Right atrium auricular region (tissue), 2 donors: Measurements from ENCODE around the gene DIAPH1. TPM values are rescaled to one million over a fixed set of nuclear protein-coding genes. Genes with fewer than 3 reads are reported as not detected.
A peak's percentile ranks its signal among the peaks of the same experiment; 100 is the strongest.

ENCODE experiments used
- DNase-seq: peaks from one replicate; pipeline ENCODE4 v3.0.0-alpha.2; 2019; ENCODE audit warnings: low spot score
- H3K27ac ChIP-seq, 2 donors: fragments of 200-600 bp; sonication (generic); 1 replicate in 1 of 2; 2 replicates in 1 of 2; pipeline ENCODE4 v1.5.1; 2016 to 2019
- H3K27me3 ChIP-seq, 2 donors: fragments of 200-600 bp; sonication (generic); one replicate each; pipeline versions ENCODE4 v1.5.1 to v1.6.0; 2017 to 2019
- H3K36me3 ChIP-seq: fragments of 200-600 bp; sonication (generic); one replicate; pipeline ENCODE4 v1.5.1; 2016
- H3K4me1 ChIP-seq, 2 donors: fragments of 200-600 bp; sonication (generic); one replicate each; pipeline versions ENCODE4 v1.5.1 to v1.6.0; 2017 to 2019
- H3K4me3 ChIP-seq, 2 donors: fragments of 200-600 bp; sonication (generic); 1 replicate in 1 of 2; 2 replicates in 1 of 2; pipeline ENCODE4 v1.5.1; 2017 to 2019; ENCODE audit warnings: mild to moderate bottlenecking in 1 of 2, moderate library complexity in 1 of 2
- H3K9me3 ChIP-seq, 2 donors: fragments of 200-600 bp; sonication (generic); one replicate each; pipeline ENCODE4 v1.5.1; 2019
- total RNA-seq, 2 donors: library from RNA; depleted of rRNA; stranded (reverse); fragments of >200 nt; gene quantifications; one replicate each; pipeline ENCODE4 v1.1.0, GENCODE V29; 2016
- TF ChIP-seq, protein P1 (sequence below), 2 donors: fragments of 200-600 bp; sonication (generic); IDR thresholded peaks; one replicate each; pipeline ENCODE4 v1.5.1; 2019; ENCODE audit warnings: antibody characterized with exemption in 2 of 2

The DIAPH1 gene
- total RNA-seq, 2 donors from 2014 or later, result 18.7 to 82.7 TPM

GRCh38 chr5:141559461-141559860, 59.3 kb downstream of the DIAPH1 start:
- H3K9me3 ChIP-seq, result no peaks in the 10 kb centered on the region

DNA sequence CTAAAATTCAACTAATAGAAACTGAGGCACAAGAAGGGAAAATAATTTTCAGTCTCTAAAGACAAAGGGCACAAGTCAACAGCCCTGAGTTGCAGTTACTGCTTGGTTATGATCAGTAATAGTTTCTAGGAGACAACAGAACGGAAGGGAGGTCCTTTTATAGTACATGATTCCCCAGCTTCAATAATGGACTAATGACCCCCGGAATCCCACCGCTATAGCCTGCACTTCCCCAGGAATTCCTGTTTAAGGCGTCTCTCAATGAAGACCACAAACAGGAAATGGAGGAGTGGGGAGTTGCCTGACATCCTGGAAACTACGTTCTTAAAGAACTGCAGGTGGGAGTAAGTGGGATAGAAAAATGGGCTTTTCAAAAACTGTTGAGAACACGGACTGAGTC, 60.6 kb downstream of the DIAPH1 start:
- TF ChIP-seq, protein P1, sequence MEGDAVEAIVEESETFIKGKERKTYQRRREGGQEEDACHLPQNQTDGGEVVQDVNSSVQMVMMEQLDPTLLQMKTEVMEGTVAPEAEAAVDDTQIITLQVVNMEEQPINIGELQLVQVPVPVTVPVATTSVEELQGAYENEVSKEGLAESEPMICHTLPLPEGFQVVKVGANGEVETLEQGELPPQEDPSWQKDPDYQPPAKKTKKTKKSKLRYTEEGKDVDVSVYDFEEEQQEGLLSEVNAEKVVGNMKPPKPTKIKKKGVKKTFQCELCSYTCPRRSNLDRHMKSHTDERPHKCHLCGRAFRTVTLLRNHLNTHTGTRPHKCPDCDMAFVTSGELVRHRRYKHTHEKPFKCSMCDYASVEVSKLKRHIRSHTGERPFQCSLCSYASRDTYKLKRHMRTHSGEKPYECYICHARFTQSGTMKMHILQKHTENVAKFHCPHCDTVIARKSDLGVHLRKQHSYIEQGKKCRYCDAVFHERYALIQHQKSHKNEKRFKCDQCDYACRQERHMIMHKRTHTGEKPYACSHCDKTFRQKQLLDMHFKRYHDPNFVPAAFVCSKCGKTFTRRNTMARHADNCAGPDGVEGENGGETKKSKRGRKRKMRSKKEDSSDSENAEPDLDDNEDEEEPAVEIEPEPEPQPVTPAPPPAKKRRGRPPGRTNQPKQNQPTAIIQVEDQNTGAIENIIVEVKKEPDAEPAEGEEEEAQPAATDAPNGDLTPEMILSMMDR (IDR thresholded peaks at IDR 0.05), result no peak
- Histone ChIP-seq H3K4me1 (peaks cover 0 to 29% of the 10 kb centered on the region in 2 donors), H3K4me3 (no peak overlapping the region), H3K27ac (peak overlapping the region; percentile 83 to 84), H3K36me3 (peaks cover 6% of the 10 kb centered on the region), H3K9me3 (no peaks in the 10 kb centered on the region), H3K27me3 (no peaks in the 10 kb centered on the region)
- no peak for DNase-seq

More at GRCh38 chr5:141559461-141559860, 59.3 kb downstream of the DIAPH1 start:
- Histone ChIP-seq H3K36me3 (peaks cover 6% of the 10 kb centered on the region), H3K27me3 (no peaks in the 10 kb centered on the region), H3K4me3 (no peak overlapping the region), H3K4me1 (peaks cover 0 to 37% of the 10 kb centered on the region in 2 donors), H3K27ac (peak overlapping the region; percentile 83 to 84)
- DNase-seq, result no peak
- TF ChIP-seq, protein P1 (IDR thresholded peaks at IDR 0.05), result no peak

DNA sequence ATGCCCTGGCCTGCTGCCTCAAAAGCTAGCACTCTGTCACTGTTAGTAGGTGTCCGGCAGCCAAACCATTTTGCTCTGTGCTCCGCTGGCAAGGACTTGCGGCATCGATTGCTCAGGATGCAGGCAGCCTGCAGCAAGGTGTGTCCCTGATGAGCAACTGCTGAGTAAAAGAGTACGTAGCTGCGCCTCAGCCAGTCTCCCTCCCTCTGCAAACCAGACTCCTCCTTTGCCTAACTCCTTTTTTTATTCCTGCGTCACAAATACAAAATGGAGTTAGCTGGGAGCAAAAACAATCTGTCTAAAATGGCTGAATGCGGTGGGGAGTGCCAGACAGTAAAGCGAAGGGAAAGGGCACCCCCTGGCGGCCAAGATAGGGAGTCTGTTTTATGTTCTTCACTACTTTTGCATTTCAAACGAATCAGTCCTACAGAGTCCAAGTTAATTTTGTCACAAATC, 61.1 kb downstream of the DIAPH1 start:
- Histone ChIP-seq H3K4me1 (peaks cover 0 to 29% of the 10 kb centered on the region in 2 donors), H3K27me3 (no peaks in the 10 kb centered on the region), H3K36me3 (peaks cover 1% of the 10 kb centered on the region), H3K27ac (peak overlapping the region; percentile 83 to 84), H3K9me3 (no peaks in the 10 kb centered on the region), H3K4me3 (peak overlapping the region; percentile 7 to 35)
- DNase-seq, result peak; percentile 94
- TF ChIP-seq, protein P1 (IDR thresholded peaks at IDR 0.05), result peak; percentile 80 to 91

DNA sequence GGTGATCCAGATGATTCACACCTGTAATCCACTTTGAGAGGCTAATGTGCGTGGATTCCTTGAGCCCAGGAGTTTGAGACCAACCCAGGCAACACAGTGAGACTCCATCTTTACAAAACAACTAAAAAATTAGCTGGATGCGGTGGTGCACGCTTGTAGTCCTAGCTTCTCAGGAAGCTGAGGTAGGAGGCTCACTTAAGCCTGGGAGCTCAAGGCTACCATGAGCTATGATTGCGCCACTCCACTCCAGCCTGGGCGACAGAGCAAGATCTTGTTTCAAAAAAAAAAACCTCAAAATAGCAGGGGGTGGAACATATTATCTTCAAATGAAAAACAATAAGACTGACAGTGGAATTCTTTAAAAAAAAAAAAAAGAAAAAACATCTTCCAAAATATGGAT, 70.9 kb downstream of the DIAPH1 start:
- TF ChIP-seq, protein P1 (IDR thresholded peaks at IDR 0.05), result no peak
- no peak overlapping the region for H3K27ac ChIP-seq

DNA sequence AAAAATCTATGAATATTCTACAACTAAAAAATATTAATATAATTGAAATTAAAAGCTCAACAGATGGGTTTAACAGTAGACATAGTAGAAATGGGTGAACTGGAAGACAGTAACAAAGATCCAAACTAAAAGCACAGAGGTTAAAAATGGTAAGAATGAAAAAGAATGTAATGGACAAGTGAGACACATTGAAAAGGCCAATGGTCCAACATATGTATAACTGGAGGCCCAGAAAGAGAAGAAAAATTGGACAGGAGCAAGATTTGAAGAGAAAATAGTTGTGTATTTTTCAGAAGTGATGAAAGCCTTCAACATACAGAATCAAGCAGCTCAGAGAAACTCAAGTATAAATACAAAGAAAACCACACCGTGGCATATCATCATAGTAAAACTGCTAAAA, 71.3 kb downstream of the DIAPH1 start:
- H3K4me3 ChIP-seq, result no peak overlapping the region
- no peaks in the 10 kb centered on the region for H3K27me3 ChIP-seq
- H3K36me3 ChIP-seq, result peaks cover 18% of the 10 kb centered on the region
- peaks cover 5 to 30% of the 10 kb centered on the region in 2 donors for H3K9me3 ChIP-seq
- DNase-seq, result no peak
- TF ChIP-seq, protein P1 (IDR thresholded peaks at IDR 0.05), result no peak
- H3K27ac ChIP-seq, result no peak overlapping the region
- no peaks in the 10 kb centered on the region for H3K4me1 ChIP-seq

More for the DNA sequence above, 70.9 kb downstream of the DIAPH1 start:
- Histone ChIP-seq H3K27me3 (no peaks in the 10 kb centered on the region), H3K36me3 (peaks cover 18% of the 10 kb centered on the region), H3K9me3 (peaks cover 5 to 30% of the 10 kb centered on the region in 2 donors), H3K4me1 (no peaks in the 10 kb centered on the region), H3K4me3 (no peak overlapping the region)
- DNase-seq, result no peak

DNA sequence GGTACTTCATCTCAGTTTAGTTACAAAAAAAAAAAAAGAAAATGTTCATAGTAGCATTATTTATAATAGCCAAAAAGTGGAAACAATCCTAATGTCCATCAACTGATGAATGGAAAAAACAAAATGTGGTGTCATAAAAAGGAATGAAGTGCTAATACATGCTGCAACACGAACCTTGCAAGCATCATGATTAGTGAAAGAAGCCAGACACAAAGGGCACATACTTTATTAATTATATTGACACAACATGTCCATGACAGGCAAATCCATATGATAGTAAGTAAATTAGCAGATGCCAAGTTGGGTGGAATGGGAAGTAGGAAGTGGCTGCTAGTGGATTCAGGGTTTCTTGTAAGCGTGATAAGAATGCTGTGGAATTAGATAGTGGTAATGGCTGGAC, 75.7 kb downstream of the DIAPH1 start:
- DNase-seq, result no peak
- H3K27ac ChIP-seq, result no peak overlapping the region
- H3K9me3 ChIP-seq, result peaks cover 5 to 21% of the 10 kb centered on the region in 2 donors
- H3K36me3 ChIP-seq, result peaks cover 18% of the 10 kb centered on the region
- no peaks in the 10 kb centered on the region for H3K27me3 ChIP-seq
- TF ChIP-seq, protein P1 (IDR thresholded peaks at IDR 0.05), result no peak
- no peaks in the 10 kb centered on the region for H3K4me1 ChIP-seq
- no peak overlapping the region for H3K4me3 ChIP-seq
